ENCODE results near the gene ZNF296.
A peak's percentile ranks its signal among the peaks of the same experiment; 100 is the strongest.

Gene ZNF296

DNA sequence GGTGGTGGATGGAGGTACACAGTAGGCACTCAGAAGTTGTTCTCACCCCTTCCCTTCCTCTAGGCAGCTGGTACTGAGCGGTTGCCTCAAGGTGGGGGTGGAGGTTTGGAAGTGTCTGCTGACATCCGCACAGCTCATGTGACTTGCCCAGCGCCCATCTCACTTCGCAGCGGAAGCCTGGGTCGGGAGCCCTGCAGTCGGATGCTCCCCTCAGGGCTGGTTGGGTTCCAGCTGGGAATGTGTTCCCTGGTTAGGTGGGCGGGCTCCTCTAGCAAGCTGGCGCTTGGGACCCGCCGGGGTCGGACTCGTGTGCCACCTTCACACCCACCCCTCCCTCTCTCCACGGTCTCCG lies 26.9 kb upstream of the ZNF296 start:
- DNase-seq (ENCODE audit: low read depth) = no peak

- DNase-seq (ENCODE audit: low read depth) = no peak
These were observed 26.2 kb upstream of the ZNF296 start for GRCh38 chr19:45102481-45102880.

- no peak for DNase-seq (ENCODE audit: low read depth)
These were observed 25.5 kb upstream of the ZNF296 start for GRCh38 chr19:45101806-45102205.

DNA sequence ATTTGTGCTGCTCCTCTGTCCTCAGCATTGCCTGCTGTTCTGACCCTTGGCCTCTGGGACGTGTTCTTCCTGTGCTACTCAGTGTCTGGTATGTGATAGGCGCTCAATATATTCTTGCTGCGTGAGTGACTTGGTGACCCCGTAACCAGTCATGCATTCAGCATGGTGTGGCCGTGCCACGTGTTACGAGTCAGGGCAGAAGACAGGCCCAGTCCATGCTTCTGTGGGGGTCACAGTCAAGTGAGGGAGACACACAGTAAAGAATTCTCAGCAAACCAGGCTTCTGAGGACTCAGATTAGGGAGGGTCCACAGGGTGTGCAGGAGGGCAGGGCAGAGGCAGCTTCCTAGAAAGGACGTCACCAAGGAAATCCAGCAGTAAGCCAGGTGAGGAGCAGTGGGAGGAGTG lies 24.6 kb upstream of the ZNF296 start:
- no peak for DNase-seq (ENCODE audit: low read depth)

DNA sequence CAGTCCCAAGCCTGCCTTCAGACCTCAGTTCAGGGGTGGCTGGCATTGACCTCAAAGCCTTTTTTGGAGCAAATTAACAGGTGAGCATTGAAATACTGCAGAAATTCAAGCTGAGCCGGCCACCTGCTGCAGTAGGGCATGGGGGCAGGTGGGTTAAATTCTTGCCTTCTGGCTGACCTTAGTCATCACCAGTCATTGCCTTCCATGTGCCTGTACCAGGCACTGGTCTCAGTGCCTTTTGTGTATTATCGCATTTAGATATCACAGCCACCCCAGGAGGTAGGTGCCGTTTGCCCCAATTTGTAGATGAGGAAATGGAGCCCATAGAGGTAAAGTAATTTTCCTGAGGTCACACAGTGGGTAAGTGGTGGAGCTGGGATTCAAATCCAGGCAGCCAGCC lies 23.9 kb upstream of the ZNF296 start:
- DNase-seq (ENCODE audit: low read depth) = no peak

- DNase-seq (ENCODE audit: low read depth) = no peak
These were observed 23.4 kb upstream of the ZNF296 start for GRCh38 chr19:45099467-45100191.

- DNase-seq (ENCODE audit: low read depth) = no peak
These were observed 22.5 kb upstream of the ZNF296 start for GRCh38 chr19:45098521-45099466.

DNA sequence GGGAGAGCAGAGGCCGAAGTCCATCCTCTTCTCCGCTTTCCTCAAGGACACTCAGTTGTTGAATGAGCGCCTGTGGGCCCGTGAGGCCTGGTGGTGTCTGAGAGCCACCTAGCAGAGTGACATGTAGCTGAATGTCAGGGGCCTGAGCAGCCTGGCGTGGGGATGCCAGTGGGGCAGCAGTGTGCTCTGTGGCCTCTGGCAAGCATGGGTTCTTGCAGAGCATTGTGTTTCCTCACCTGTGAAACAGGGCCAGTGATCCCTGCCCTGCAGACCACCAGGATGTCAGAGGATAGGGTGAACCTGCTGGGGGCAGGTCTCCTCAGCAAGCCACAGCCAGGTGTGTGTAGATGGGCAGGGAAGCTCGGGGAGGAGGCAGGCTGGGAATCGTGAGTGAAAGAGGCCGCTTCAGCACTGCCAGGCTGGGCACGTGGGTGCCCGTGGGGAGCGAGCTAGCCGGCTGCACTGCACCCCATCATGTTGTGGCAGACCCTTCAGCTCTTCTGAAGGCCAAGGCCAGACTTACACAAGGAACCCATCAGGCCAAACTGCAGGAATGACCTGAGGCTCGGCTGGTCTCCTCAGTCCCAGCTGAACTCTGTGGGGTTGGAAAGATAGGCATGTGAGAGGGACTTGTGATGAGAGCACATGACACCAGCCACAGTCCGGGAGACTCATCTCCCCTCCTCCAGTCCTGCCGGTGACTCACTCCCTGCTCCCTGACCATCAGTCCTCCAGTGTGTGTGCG lies 21.7 kb upstream of the ZNF296 start:
- DNase-seq (ENCODE audit: low read depth) = no peak

- DNase-seq (ENCODE audit: low read depth) = no peak
These were observed 21.1 kb upstream of the ZNF296 start for GRCh38 chr19:45097450-45097775.

GRCh38 chr19:45096700-45097099 lies 20.4 kb upstream of the ZNF296 start:
- DNase-seq (ENCODE audit: low read depth) = no peak

DNA sequence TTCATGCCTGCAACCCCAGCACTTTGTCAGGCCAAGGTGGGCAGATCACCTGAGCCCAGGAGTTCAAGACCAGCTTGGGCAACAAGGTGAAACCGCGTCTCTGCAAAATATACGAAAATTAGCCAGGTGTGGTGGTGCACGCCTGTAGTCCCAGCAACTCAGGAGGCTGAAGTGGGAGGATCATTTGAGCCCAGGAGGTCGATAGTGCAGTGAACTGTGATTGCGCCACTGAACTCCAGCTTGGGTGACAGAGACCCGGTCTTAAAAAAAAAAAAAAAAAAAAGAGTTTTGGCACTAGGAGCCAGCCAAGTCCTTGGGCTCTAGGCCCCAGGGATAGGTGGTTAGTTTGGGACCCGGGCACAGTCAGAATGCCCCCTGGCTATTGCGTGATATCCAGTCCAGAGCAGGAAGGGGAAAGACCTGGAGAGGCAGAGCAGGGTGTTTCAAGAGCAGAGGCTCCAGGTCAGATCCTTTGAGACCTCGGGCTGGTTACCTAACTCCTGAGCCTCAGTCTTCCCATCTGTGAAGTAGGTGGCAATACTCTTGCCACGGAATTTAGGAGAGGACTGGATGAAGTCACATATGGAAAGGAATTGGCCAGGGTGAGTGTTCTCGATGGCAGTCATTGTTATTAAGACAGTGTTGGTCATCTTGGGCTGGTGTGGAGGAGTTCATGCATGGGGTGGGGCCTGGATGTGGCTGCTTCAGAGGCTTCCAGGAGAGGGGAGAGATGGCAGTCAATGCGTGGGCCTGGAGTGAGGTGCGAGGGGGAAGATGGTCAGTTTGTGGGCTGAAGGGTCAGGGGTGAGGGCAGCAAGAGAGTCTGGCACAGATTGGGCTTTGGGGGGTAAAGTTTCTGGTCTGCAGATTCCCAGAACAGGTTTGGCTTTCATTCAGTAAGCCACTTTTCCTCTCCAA lies 19.5 kb upstream of the ZNF296 start:
- no peak for DNase-seq (ENCODE audit: low read depth)

DNA sequence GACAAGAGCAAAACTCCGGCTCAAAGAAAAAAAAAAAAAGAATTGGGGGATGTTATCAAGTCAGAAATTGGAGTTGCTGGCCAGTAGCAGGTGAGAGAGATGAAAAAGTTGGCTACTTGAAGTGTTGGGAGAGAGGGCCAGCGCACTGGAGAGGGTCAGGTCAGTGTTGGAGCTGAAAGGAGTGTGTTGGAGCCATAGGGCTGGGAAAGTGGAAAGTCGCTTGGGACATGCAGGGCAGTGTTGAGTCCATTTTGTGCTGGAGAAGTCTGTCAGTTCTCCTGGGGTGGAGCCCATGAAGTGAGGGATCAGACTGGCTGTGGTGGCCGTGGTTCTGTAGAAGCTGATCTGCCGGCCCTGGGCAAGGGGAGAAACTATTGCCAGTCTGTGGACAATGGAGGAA lies 18.4 kb upstream of the ZNF296 start:
- no peak for DNase-seq (ENCODE audit: low read depth)

DNA sequence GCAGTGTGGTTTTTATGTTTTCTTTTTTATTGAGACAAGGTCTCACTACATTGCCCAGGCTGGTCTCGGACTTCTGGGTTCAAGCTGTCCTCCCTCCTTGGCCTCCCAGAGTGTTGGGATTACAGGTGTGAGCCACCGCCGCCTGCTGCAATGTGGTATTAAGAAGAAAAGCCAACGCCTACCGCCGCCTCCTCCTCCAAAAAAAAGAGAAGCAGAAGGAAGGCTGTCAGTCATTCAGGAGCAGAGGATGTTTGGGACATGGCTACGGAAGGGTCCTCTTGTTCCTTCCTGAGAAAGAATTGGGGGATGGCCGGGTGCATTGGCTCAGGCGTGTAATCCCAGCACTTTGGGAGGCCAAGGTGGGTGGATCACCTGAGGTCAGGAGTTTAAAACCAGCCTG lies 17.9 kb upstream of the ZNF296 start:
- no peak for DNase-seq (ENCODE audit: low read depth)

- DNase-seq (ENCODE audit: low read depth) = peak; percentile 79
These were observed 16.7 kb upstream of the ZNF296 start, which contains the start of gene PPP1R37 for GRCh38 chr19:45092747-45093678. TSS of gene PPP1R37 (plus strand) at chr19:45093179. CDS start at chr19:45093326, 147 bp downstream.

GRCh38 chr19:45091031-45091923 lies 15.0 kb upstream of the ZNF296 start:
- DNase-seq (ENCODE audit: low read depth) = peak; percentile 96

GRCh38 chr19:45090606-45091005 lies 14.3 kb upstream of the ZNF296 start:
- no peak for DNase-seq (ENCODE audit: low read depth)

GRCh38 chr19:45090034-45090433 lies 13.8 kb upstream of the ZNF296 start:
- DNase-seq (ENCODE audit: low read depth) = no peak

DNA sequence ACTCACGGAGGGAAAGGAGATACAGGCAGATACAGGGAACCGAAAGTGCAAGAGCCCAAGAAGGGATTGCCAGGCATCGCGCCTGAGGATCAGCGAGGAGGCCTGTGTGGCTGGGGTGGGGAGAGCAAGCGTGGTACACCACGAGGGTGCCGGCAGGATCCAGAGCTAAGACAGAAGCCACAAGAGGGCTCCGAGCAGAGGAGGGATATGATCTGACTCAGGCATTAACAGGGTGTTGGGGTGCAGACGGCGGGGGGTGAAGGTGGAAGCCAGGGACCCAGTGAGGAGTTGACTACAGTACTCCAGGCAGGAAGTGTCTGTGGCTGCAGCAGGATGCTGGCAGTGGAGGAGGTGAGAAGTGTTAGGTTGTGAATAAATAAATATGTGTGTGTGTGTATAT lies 11.3 kb upstream of the ZNF296 start:
- DNase-seq (ENCODE audit: low read depth) = no peak

DNA sequence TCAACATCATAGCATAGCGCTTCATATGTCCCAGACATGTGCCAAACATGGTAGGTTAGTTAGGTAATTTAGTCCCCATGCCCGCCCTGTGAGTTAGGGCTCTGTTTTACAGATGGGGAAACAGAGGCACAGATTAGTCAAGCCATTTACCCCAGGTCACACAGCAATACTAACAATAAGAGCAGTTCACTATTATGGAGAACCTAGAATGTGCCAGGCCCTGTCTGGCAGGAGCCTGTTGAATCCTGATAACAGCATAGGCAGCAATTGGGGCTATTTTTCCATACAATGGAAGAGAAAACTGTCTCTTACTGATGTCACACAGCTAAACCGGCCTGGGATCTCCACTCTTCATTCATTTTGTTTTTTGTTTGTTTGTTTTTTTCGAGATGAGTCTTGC lies 10.2 kb upstream of the ZNF296 start:
- no peak for DNase-seq (ENCODE audit: low read depth)
